GM12865 (cell line): Measurements from ENCODE around the gene MSGN1.

ENCODE experiments used
- DNase-seq: peaks from one replicate; pipeline ENCODE4 v3.0.0; 2010; ENCODE audit warnings: low read depth
- H3K4me3 ChIP-seq: 2 replicates; pipeline ENCODE4 v1.5.1; 2011; ENCODE audit warnings: mild to moderate bottlenecking, low read depth, low read length, control low read depth
- CTCF ChIP-seq: IDR thresholded peaks from 2 replicates; pipeline ENCODE4 v1.5.1; 2011; ENCODE audit warnings: low read length, control low read depth, low read depth, inconsistent platforms; ENCODE audit not compliant: insufficient read depth; ENCODE audit errors: missing control alignments

MSGN1 gene

GRCh38 chr2:17853799-17854198 is 37.5 kb downstream of the MSGN1 start:
- TF ChIP-seq CTCF = no peak
- DNase-seq = no peak
- no peak overlapping the region for H3K4me3 ChIP-seq

GRCh38 chr2:17857021-17857420 is 40.8 kb downstream of the MSGN1 start:
- H3K4me3 ChIP-seq = no peak overlapping the region
- no peak for DNase-seq
- TF ChIP-seq CTCF = no peak

GRCh38 chr2:17858064-17858463 is 41.8 kb downstream of the MSGN1 start:
- no peak for DNase-seq
- no peak for TF ChIP-seq CTCF

GRCh38 chr2:17863539-17863938 is 47.3 kb downstream of the MSGN1 start:
- H3K4me3 ChIP-seq = no peak overlapping the region
- DNase-seq = no peak
- no peak for TF ChIP-seq CTCF

More at GRCh38 chr2:17858064-17858463, 41.8 kb downstream of the MSGN1 start:
- H3K4me3 ChIP-seq = no peak overlapping the region

GRCh38 chr2:17864676-17865075 is 48.4 kb downstream of the MSGN1 start:
- TF ChIP-seq CTCF = no peak
- H3K4me3 ChIP-seq = no peak overlapping the region
- no peak for DNase-seq

GRCh38 chr2:17867133-17867532 is 50.9 kb downstream of the MSGN1 start:
- TF ChIP-seq CTCF = no peak
- DNase-seq = no peak

More at GRCh38 chr2:17867133-17867532, 50.9 kb downstream of the MSGN1 start:
- H3K4me3 ChIP-seq = no peak overlapping the region
